LHCN-M2 (cell line): Measurements from ENCODE around the gene EFCAB12. TPM values are rescaled to one million over a fixed set of nuclear protein-coding genes. Genes with fewer than 3 reads are reported as not detected.
"Not testable (repeated sequence)": the region's sequence is repeated elsewhere in the genome, so short reads cannot be mapped to it uniquely, and the experiment has no call there.

Experiments
- DNase-seq: peaks from one replicate; pipeline ENCODE4 v3.0.0-alpha.2; 2012; ENCODE audit warnings: low read depth
- total RNA-seq: library from RNA; depleted of rRNA; stranded (reverse); fragments of >200 nt; gene quantifications from 2 replicates; pipeline ENCODE4 v1.2.3, GENCODE V29; 2014

Gene EFCAB12
- total RNA-seq, 1 experiment from 2014 or later = 0.06 TPM

DNA sequence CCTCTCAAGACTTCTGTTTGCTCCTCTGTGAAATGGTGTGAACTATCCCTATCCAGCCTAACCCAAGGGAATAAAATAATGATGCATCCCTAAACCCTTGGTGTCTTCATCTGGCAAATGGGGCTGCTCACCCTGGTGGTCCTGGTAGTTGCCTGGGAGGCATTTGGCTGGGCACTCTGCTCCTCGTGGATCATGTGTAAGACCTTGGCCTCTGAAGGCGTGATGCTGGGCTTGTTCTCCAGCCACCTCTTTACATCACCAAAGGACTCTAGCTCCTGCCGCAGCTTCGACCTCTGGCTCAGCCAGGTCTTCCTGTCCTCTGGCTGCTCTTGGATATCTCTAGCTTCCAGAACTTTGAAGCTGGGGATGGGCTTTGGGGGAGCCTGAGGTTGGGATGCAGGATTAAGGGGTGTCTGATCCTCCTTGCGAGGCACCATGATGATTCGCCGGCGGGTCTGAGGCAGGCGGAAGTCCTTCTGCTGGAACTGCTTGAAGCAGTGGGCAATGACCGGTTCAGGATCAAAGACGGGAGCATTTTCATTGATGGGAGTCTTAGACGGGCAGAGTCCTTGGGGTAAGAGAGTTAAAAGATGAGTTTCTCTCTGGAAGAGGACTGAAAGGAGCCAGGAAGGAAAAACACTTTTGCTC is 7.1 kb downstream of the EFCAB12 start:
- DNase-seq = no peak

DNA sequence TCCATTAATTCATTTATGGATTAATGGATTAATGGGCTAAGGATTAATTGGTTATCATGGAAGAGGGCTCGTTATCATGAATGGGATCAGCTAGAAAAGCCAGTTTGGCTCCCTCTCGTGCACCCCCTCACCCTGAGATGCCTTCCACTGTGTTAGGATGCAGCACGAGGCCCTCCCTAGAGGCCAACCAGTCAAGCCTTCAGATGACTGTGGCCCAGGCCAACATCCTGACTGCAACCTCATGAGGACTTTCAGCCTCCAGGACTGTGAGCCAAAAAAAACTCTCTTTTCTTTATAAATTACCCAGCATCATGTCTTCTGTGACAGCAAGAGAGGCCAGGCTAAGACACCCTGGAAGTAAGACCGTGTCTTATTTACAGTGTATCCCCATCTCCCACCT is 9.0 kb downstream of the EFCAB12 start:
- no peak for DNase-seq

DNA sequence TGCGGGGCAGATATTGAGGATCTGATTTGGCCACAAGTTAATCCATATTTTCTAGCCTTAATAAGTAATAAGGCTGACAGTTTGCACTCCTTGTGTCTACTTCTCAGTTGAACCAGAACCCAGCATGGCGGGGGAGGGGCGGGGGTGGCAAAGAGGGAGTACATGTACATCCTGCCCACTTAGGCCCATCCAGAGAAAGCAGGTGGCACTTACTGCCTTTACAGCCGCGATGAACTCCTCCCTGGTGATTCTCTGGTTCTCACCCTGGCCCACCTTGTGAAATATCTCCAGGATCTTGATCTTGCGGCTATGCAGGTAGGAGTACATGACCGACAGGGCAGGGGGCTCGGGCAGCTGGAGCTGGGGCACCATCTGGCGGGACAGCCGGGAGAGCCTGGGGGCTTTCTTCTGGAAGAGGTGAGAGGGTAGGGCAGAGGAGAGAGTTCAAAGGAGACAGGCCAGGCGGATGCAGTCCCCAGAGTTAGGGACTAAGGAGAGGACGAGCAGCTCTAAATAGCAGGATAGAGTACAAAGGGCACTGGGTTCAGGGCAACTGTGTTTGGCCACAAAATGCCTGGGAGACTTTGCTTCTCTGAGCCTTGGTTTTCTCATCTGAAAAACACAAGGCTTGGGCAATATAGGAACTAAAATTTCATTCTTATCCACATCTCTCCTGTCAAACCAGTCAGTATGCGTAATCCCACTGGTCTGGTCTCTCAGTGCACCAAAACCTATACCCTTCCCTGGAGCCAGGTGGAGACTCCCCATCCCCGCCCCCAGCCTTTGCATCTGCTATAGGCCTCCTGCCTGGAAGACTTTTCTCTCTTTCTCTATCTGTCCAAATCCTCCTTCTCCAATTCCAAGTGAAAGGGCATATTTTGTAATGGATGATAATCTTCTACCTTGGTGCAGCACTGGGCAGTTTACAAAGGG is 10.1 kb downstream of the EFCAB12 start:
- DNase-seq = no peak

DNA sequence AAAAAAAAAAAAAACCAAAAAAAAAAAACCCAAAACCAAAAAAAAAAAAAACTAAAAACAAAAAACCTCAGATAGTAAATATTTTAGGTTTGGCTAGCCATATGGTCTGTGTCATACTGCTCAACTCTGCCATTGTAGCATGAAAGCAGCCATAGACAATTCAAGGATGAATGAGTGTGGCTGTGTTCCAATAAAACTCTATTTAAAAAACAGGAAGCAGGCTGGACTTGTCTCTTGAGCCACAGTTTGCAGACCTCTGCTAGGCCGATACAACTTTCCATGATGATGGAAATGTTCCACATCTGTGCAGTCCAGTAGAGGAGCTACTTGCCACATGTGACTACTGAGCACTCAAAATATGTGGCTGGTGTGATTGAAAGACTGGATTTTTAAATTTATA is 11.1 kb downstream of the EFCAB12 start:
- no peak for DNase-seq

DNA sequence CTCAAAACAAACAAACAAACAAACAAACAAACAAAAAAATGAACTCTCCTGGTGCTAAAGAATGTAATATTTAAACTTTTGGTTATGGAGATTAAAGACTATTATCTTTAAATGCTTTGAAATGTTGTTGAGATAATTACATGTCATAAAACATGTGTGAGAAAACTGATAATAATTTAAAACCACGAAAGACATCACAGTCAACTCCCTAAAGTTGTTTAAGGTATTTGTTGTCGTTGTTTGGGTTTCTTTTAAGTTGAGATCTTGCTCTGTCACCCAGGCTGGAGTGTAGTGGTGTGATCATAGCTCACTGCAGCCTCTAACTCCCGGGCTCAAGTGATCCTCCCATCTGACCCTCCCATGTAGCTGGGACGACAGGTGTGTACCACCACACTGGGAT is 12.0 kb downstream of the EFCAB12 start:
- DNase-seq = no peak

DNA sequence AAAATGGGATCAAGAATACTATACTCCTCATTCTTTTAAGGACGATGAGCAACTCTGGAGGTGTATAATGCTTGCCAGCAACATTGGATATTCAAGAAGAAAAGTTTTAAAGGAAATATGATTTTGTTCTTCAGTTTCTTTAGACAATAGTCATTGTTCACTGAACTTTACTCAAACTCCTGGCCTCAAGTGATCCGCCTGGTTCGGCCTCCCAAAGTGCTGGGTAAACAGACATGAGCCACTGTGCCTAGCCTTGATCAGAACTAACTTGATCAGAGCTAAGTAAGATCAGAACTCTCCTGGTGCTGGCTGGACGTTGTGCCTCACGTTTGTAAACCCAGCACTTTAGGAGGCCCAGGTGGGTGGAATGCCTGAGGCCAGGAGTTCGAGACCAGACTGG is 12.6 kb downstream of the EFCAB12 start:
- no peak for DNase-seq

DNA sequence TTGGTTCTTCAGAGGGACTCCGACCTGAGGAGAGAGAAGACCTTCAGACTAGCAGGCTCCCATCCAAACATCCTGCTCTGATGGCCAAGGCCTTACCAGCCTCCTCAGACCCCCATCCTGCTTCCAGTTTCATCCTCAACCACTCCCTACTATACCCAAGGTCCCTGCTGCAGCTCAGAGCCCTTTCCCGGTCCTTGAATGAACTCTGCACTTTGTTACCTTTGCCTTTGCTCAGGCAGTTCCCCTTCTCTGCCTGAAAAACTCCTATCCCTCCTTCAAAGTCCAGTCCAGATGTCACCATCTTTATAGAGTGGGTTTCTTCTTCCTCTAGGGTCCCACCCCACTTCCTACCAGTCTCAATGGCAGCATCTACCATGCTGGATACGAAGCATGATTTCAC is 13.1 kb downstream of the EFCAB12 start:
- DNase-seq = no peak

DNA sequence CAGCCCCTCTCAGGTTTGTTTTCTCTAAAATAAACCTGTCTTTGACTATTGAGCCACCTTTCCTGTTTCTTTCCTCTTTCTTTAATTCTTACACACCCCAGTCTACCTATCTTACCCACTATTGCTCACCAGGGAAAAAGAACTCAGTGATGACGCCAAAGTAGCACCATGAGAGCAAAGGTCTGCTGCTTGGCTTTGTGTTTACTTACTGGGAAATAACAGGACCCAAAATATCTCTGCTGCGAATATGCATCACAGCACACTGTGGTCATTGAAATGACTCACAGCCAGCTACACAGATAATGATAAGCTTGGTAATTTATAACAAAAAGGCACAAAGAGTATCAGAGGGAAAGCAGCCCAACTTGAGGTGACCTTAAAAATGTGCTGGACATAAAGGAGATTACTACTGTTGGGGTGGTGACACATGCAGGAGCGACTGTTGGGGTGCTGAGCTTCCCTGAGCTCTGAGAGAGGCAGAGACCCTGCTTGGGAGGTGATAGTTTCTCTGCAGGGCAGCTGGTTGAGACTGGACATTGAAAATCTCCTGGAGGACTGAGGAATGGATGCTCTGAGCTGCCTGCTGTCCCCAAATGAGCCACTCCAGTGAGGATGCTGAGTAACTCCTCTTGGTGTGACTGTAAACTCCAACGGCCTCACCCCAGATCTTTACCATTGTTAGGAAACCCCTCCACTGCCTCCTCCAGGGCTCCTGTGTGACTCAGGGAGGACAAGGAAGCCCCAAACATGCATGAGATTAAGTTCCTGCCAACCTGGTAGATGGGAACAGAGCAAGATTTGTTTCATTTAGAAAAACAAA is 14.5 kb downstream of the EFCAB12 start:
- DNase-seq = peak; percentile 72

DNA sequence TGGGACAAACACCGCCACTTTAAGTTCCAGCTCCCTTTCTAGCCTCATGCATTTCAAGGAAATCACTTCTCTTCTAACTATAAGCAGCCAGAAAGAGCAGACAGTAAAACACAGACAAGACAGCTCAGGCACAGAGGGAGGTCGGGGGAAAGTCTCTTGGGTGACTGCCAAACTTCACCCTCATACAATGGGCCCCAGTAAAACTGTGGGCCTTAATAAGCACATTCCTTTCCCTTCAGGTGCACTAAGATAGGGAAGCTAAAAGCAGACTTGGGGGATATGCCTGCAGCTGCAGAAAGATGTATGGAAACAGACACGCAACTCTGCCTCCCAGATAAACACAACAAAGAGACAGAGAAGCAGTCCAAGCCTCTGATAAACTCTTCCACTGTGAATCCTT is 15.2 kb downstream of the EFCAB12 start:
- DNase-seq = not testable (repeated sequence)

DNA sequence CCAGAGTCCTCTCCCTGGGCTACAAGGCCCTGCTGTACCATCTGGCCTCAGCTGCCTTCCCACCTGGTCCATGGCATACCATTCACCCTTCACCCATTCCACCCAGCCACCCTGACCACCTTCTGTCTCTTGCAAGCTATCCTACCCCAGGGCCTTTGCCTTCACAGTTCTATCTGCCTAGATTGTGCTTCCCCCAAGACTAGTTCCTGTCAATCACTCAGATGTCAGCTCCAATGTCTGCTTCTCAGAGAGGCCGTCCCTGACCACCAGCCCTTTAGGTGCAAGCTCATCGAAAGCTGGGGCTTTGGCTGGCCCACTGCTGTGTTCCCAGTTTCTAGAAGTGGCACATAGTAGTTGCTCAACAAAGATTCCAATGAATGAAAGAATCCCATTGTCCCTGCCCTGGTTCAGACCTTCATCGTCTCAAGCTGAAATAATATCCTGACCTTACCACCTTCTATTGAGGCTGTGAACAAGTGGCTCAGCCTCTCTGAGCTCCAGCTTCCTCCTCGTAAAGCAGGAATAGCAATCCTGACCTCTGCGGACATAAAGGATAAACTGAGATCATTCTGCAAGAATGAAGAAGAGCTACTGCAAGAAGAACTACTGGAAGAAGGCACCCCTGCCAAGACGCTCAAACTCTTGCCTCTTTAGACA is 15.8 kb downstream of the EFCAB12 start:
- DNase-seq = no peak

DNA sequence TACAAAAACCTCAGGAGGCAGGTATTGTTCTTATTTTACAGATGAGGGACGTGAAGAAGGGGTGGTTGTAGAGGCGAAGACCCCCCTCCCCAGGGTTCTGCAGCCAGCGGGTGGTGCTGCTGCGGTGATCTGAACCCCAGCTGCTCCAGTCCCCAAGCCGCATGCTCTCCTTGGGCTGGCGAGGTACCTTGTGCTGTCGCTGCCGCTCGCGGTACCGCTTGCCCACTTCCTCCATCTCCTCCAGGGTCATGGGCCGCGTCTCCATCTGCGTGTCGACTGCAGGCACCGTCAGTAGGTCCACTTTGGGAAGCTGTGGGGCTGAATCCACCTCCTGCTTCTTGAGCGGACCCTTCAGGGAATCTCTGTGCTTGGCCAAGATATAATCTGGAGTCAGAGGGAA is 17.5 kb downstream of the EFCAB12 start:
- DNase-seq = no peak

DNA sequence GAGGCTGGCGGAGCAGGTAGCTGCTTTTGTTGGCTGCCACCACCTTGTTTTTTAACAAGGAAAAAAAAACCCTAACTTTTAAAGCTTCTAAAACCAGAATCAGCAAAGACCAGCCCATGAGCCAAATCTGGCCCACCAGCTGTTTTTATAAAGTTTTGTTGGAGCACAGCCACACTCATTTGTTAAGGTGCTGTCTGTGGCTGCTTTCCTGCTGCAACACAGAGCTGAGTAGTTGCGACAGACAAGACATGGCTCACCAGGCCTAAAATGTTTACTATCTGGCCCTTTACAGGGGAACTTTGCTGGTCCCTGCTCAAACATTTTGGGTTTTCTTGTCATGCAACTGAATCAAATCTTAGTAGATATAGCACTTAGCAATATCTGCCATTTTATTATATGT is 18.9 kb downstream of the EFCAB12 start:
- DNase-seq = no peak

DNA sequence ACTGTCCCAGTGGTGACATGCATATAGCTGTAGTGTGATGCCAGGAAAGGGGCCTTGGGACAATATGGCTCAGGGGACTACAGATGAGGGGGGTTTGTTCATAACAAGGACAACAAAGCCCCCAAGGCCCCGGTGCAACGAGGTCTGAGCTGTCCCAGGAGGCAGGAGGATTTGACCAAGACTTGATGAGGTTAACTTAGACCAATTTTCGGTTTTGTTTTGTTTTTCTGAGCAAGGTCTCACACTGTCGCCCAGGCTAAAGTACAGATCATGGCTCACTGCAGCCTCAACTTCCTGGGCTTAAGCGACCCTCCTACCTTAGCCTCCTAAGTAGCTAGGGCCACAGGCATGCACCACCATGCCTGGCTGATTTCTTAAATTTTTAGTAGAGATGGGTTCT is 23.8 kb downstream of the EFCAB12 start:
- DNase-seq = no peak

DNA sequence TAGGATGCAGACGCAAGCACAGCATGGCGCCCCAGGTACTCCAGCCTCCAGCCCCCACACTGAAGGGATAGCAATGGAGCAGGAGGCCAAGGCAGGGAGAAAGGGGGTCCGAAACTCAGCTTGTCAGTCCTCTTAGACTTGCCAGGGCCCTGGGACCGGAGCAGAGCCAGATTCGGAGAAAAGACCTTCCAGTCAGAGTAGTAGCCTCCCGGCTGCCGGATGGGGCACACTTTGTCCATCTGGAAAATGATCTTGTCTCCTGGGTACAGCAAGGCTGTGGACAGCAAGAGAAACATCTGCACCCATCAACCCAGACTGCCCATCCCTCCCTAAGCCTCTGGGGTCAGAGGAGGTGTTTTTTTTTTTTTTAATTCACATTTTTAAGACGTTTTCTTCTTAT is 24.3 kb downstream of the EFCAB12 start:
- no peak for DNase-seq

DNA sequence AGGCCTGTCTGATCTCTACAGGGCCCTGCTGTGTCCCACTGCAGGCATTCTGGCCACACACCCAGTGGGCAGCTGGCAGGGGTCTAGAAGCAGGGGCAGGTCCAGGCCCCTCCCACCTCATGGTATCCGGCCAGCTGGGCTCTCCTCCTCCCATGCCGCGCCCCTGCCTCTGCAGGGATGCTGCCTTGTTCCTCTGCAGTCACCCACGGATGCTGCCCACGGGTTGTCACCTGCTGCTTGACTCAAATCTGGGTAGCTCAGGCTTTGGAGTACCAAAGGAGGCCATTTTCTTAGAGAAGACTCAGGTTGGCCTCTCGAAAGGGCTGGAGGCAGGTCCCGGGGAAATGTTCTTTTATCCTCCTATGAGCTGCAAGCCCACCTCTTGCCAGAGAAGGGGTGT is 25.0 kb downstream of the EFCAB12 start:
- no peak for DNase-seq

DNA sequence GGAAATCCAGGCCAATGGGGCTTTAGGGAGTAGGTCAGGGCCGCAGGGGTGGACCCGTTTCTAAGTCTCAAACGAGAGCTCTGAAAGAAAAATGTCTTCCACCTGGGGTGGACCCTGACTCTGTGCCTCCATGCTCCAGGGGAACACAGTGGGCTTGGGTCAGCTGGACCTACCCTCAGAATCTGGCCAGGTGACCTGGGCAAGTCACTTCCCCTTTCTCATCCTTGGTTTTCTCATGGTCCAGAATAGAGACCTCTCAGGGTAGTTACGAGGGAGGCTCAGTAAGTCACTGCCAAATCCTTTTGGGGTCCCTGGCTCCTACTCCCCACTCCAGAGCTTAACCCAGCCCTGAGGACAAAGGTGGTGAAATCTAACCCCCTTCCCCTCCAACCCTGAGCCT is 25.8 kb downstream of the EFCAB12 start:
- DNase-seq = no peak

DNA sequence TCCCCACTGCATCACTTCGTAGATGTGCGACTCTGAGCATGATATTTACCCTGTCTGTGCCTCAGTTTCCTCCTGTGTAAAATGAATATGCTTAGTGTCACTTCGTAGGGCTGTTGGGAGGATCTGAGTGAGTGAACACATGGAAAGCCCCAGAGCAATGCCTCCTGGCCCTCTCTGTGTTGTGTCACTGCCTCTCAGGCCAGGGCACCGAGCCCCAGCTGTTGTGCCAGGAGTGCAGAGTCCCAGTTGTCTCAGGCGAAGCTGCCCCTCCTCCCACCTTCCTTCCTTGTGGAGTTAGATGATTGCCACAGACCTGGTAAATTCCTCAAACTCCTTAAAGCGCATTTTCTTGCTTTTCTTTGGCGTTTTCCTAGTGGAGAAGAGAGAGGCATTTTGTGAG is 26.2 kb downstream of the EFCAB12 start:
- DNase-seq = no peak

DNA sequence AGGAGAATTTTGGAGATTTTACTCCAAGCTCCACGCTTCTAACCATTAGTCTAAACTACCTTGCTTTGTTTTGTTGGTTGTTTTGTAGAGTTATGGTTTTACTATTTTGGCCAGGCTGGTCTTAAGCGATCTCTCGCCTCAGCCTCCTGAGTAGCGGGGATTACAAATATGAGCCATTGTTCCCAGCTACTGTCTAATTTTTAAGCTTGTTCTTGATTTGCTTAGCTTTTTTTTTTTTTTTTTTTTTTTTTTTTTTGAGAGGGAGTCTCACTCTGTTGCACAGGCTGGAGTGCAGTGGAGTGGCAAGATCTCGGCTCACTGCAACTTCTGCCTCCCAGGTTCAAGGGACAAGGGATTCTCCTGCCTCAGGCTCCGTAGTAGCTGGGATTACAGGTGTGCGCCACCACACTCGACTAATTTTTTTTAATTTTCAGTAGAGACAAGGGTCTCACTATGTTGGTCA is 28.5 kb downstream of the EFCAB12 start:
- peak; percentile 45 for DNase-seq

DNA sequence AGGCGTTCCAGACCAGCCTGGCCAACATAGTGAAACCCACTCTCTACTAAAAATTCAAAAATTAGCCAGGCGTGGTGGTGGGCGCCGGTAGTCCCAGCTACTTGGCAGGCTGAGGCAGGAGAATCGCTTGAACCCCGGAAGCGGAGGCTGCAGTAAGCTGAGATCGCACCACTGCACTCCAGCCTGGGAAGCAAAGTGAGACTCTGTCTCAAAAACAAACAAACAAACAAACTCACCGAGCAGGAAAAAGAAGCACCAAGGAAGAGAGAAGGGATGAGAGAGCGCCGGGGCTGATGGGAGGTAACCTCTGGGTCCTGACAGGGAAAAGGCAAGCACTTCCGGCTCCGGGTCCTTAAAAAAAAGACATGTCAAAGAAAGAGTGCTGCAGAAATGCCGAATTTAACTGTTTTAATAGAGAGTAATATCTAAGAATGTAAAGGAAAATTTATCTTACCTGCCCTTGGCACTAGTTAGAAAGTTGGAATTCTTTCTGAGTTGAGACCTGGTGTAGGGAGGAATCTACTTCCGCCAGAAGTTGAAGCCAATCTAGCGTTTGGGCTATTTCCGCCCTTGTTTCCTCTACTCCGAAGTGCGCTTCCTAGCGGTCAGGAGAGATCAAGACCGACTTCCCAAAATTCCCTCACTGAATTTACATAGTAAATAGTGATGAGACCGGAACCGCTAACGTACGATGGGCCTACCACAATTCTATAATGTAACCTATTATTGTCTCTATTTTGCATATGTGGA is 29.1 kb downstream of the EFCAB12 start:
- DNase-seq = peak; percentile 95

DNA sequence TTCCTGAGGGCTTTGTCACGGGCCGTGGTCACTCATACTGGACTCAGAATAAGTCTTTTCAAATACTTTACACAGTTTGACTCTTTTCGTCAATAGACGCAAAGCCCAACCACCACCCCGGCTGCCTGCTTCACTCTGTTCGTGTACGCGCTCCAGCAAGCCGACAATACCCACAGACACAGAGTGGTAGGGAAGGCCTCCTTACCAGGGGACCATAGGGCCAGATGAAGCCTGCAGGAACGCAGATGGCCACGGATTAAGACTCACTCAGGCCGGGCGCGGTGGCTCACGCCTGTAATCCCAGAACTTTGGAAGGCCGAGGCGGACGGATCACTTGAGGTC is 29.7 kb downstream of the EFCAB12 start:
- peak; percentile 18 for DNase-seq
